Adrenal gland (tissue), 12 donors: Measurements from ENCODE around the gene ATP1A1. TPM values are rescaled to one million over a fixed set of nuclear protein-coding genes. Genes with fewer than 3 reads are reported as not detected.

Experiments
- DNase-seq, 7 donors: peaks; one replicate each; pipeline ENCODE4 v3.0.0-alpha.2; 2019 to 2020
- H3K27ac ChIP-seq, 5 donors: fragments of 200-600 bp; sonication (generic) in 4 of 5; 1 replicate in 3 of 5; 2 replicates in 2 of 5; pipeline versions ENCODE4 v1.5.1 to v1.8.0; 2016 to 2020; ENCODE audit warnings: mild to moderate bottlenecking in 1 of 5
- H3K27me3 ChIP-seq: fragments of 200-600 bp; 2 replicates; pipeline ENCODE4 v1.8.0; 2021
- H3K36me3 ChIP-seq, 2 donors: fragments of 200-600 bp; replicated peaks in 1 of 2; 1 replicate in 1 of 2; 2 replicates in 1 of 2; pipeline versions ENCODE4 v1.5.1 to v1.8.0; 2018 to 2022
- H3K4me1 ChIP-seq, 2 donors: fragments of 200-600 bp; replicated peaks in 1 of 2; 1 replicate in 1 of 2; 2 replicates in 1 of 2; pipeline versions ENCODE4 v1.5.1 to v1.8.0; 2018 to 2021
- H3K4me3 ChIP-seq, 4 donors: fragments of 200-600 bp; sonication (generic) in 3 of 4; one replicate each; pipeline ENCODE4 v1.5.1; 2016 to 2018
- H3K9me3 ChIP-seq, 3 donors: fragments of 200-600 bp; sonication (generic) in 1 of 3; replicated peaks in 1 of 3; 1 replicate in 2 of 3; 2 replicates in 1 of 3; pipeline versions ENCODE4 v1.5.1 to v1.8.0; 2016 to 2021
- CTCF ChIP-seq, 6 experiments: fragments of 450-650 bp in 4 of 6; fragments of 200-600 bp in 2 of 6; sonication (generic) in 1 of 6; IDR thresholded peaks; 1 replicate in 5 of 6; 2 replicates in 1 of 6; pipeline versions ENCODE4 v1.5.1 to v1.8.0; 2016 to 2021; ENCODE audit warnings: antibody characterized with exemption in 6 of 6, mild to moderate bottlenecking in 2 of 6, moderate library complexity in 1 of 6
- POLR2A ChIP-seq, 2 donors: fragments of 450-650 bp; IDR thresholded peaks; one replicate each; pipeline ENCODE4 v1.6.1; 2017; ENCODE audit warnings: antibody characterized with exemption in 2 of 2, mild to moderate bottlenecking in 2 of 2, moderate library complexity in 1 of 2
- WGBS, 4 donors: extraction: QIAGEN DNeasy Blood & Tissue Kit in 2 of 4; methylation state at CpG; one replicate each; pipeline versions ENCODE4 v1.1.5 to v1.1.7; 2013 to 2017; 5-methylcytosine and 5-hydroxymethylcytosine counted together
- intact Hi-C, 2 donors: fragments of 100-400 bp; cut with DNase I; formaldehyde crosslinking; loops; one replicate each; pipeline versions ENCODE4 v1.14.1 to v1.15.0; 2022 to 2023
- polyA plus RNA-seq, 3 donors: library from polyadenylated mRNA; stranded (reverse); fragments of 200-250 nt in 2 of 3; fragments of 350-450 nt in 1 of 3; fragmentation: Illumina TruSeq in 1 of 3; extraction: RNeasy Lipid Tissue Mini Kit (QIAGEN cat#74804) in 1 of 3; gene quantifications; one replicate each; pipeline ENCODE4 v1.2.3, GENCODE V29; 2013 to 2014
- total RNA-seq, 9 donors: library from RNA; depleted of rRNA in 4 of 9; stranded (reverse); fragments of >200 nt in 4 of 9; fragments of 120-200 nt in 1 of 9; fragmentation: NEBNext Ultra II Directional in 1 of 9; extraction: Animal tissue kit (Norgen Biotek cat#: 25700) in 1 of 9; gene quantifications; one replicate each; pipeline versions ENCODE4 v1.1.0 to v1.2.4, GENCODE V29; 2013 to 2023
- donor health status: healthy with polysubstance abuse.
- donor health status: Bipolar disorder and iron deficiency.
- donor health status: DM: yes; HTN: yes; CAD: no.
- donor health status: DM: no; HTN: no; CAD: no.
- donor health status: DM: no; HTN: no; CAD: no.
- donor health status: DM: yes; HTN: yes; CAD: no.

Gene ATP1A1
- total and polyA plus RNA-seq, 12 donors, result 60.7 to 377 (median 222) TPM

DNA sequence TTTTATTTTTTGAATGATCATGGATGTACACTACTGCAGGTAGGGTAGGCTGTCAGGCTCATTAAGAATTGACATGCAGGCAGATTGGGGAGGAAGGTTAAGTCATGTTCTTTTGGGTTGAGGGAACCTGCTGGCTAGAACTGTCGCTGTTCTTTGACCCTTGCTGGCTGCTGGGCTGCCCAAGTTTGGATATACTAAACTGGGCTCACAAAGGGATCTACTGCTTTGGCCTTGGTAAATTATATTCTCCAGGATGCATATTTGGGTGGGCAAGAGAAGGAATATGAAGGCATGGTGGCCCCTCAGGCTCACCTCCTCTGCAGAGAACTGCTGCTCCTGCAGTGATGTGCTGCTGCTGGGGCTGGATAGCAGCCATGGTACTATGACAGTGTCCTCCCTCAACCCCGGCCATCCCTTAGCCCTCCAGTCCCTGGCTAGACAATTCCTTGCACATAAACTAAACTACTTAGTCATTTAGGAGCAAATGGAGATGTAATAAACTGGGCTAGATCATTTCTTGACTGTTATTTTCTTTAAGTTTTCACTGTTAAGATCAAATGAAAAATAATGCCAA is 6.1 kb downstream of the ATP1A1 start:
- TF ChIP-seq POLR2A (IDR thresholded peaks at IDR 0.05) (no peak), CTCF (IDR thresholded peaks at IDR 0.05) (no peak)
- peaks cover 59 to 98% of the 10 kb centered on the region in 2 donors for H3K4me1 ChIP-seq
- peak overlapping the region in 3 of 5 donors; percentile 87 to 97 (median 90) for H3K27ac ChIP-seq
- H3K27me3 ChIP-seq, result no peaks in the 10 kb centered on the region
- intact Hi-C loops, result no loop called here
- no peaks in the 10 kb centered on the region for H3K36me3 ChIP-seq
- no peak overlapping the region for H3K4me3 ChIP-seq
- 50 to 60% (median 58%) methylated on average over 2 of the region's 2 CpGs for WGBS, 4 donors
- no peaks in the 10 kb centered on the region for H3K9me3 ChIP-seq
- DNase-seq, result peak in 2 of 7 donors; percentile 41 to 54

- TF ChIP-seq POLR2A (IDR thresholded peaks at IDR 0.05) (no peak), CTCF (IDR thresholded peaks at IDR 0.05) (no peak)
- peaks cover 0 to 2% of the 10 kb centered on the region in 2 donors for H3K36me3 ChIP-seq
- peaks cover 51 to 96% of the 10 kb centered on the region in 2 donors for H3K4me1 ChIP-seq
- H3K4me3 ChIP-seq, result no peak overlapping the region
- no peak overlapping the region for H3K27ac ChIP-seq
- H3K9me3 ChIP-seq, result no peaks in the 10 kb centered on the region
- intact Hi-C loops, result loop anchor here in 1 of 2 donors (10.0 kb wide), 1 partner anchor 225 kb away; no protein-coding TSS in a partner anchor
- DNase-seq, result no peak
- WGBS, 4 donors, result 74 to 79% (median 78%) methylated on average over 6 of the region's 6 CpGs
- H3K27me3 ChIP-seq, result no peaks in the 10 kb centered on the region
These were observed 6.8 kb downstream of the ATP1A1 start for GRCh38 chr1:116379674-116380498.

DNA sequence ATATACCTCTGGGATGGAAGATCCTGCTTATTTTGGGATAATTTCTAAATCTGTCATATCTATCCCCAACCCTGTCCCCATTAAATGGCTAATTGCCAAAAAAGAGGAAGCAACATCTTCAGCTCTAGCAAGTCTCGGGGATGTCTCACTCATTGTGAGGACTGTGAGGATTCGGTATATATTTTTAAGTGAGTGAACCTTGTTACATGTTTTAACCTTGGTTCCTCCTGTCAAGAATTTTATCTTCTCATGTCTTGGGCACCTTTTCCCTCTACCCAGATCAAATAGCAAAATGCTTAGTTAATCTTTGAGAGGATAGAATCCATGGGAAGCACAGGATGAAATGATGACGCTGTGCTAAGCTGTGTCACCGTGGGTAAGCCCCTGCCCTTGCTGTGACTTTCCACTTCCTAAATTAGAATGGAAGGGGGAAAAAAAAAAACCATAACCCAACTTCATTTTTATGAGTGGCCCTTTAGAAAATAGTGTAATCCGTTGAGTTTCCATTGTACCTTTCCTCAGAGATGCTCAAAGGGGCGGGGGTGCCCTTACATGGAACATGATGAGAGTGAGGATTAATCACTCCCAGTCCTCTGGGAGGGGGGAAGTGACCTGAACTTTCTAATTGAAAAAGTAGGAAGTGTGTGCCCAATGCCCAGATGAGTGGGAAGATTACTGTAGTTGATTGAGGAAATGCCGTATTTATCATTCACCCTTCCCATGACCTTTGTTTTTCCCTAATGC is 7.6 kb downstream of the ATP1A1 start:
- Histone ChIP-seq H3K4me3 (no peak overlapping the region), H3K4me1 (peaks cover 46 to 96% of the 10 kb centered on the region in 2 donors), H3K27me3 (no peaks in the 10 kb centered on the region), H3K9me3 (no peaks in the 10 kb centered on the region), H3K27ac (no peak overlapping the region), H3K36me3 (peaks cover 0 to 9% of the 10 kb centered on the region in 2 donors)
- TF ChIP-seq CTCF (IDR thresholded peaks at IDR 0.05) (no peak), POLR2A (IDR thresholded peaks at IDR 0.05) (no peak)
- DNase-seq, result no peak
- 67 to 72% (median 70%) methylated on average over 7 of the region's 7 CpGs for WGBS, 4 donors
- intact Hi-C loops, result loop anchor here in 1 of 2 donors (10.0 kb wide), 1 partner anchor 226 kb away; no protein-coding TSS in a partner anchor

GRCh38 chr1:116382321-116382720 is 9.3 kb downstream of the ATP1A1 start:
- no peak overlapping the region for H3K27ac ChIP-seq
- no peak overlapping the region for H3K4me3 ChIP-seq
- H3K9me3 ChIP-seq, result no peaks in the 10 kb centered on the region
- intact Hi-C loops, result loop anchor here in 1 of 2 donors (10.0 kb wide), 1 partner anchor 228 kb away; no protein-coding TSS in a partner anchor
- WGBS, 4 donors, result 61 to 79% (median 70%) methylated on average over 2 of the region's 2 CpGs
- TF ChIP-seq POLR2A (IDR thresholded peaks at IDR 0.05), result no peak
- H3K4me1 ChIP-seq, result peaks cover 33 to 79% of the 10 kb centered on the region in 2 donors
- H3K36me3 ChIP-seq, result peaks cover 0 to 25% of the 10 kb centered on the region in 2 donors
- H3K27me3 ChIP-seq, result no peaks in the 10 kb centered on the region
- no peak for DNase-seq
